GM12878 (cell line): ENCODE data around the gene ATG12. TPM values are rescaled to one million over a fixed set of nuclear protein-coding genes. Genes with fewer than 3 reads are reported as not detected.

Source experiments
- ATAC-seq: fragments of 200-7000 bp; cut with Tn5 transposase; 3 replicates; pipeline ENCODE4 v1.9.1; 2020; ENCODE audit warnings: mild to moderate bottlenecking, moderate library complexity
- BruUV-seq: library from RNA; stranded (reverse); fragments of 400-500 nt; replicated peaks from 2 replicates; lab custom pipeline; 2021; lab: Mats Ljungman, UMichigan
- CTCF ChIA-PET: fragments of 300-600 bp; sonication (Branson Sonifier 250); formaldehyde crosslinking; extraction: SDS; loops from one replicate; lab custom pipeline; 2021; ENCODE audit warnings: inconsistent platforms; lab: Yijun Ruan, JAX
- POLR2A ChIA-PET: fragments of 350-600 bp; formaldehyde crosslinking; extraction: SDS; loops from one replicate; lab custom pipeline; 2021; ENCODE audit warnings: inconsistent platforms; lab: Charles Lee
- RAD21 ChIA-PET: fragments of 300-600 bp; sonication (Branson Sonifier 250); formaldehyde crosslinking; loops from one replicate; lab custom pipeline; 2023; ENCODE audit warnings: antibody characterized with exemption; ENCODE audit not compliant: unreplicated experiment; lab: Charles Lee
- SMC1A ChIA-PET: fragments of 300-600 bp; sonication (Branson Sonifier 250); formaldehyde crosslinking; loops from one replicate; lab custom pipeline; 2023; ENCODE audit not compliant: unreplicated experiment, uncharacterized antibody; lab: Charles Lee
- DNase-seq: peaks from one replicate; pipeline ENCODE4 v3.0.0-alpha.2; 2011; ENCODE audit warnings: low read depth, low spot score
- FAIRE-seq: peaks from 3 replicates; lab custom pipeline; 2011; peaks lifted over from hg19 to GRCh38; lab: Jason Lieb, UNC
- H2AFZ ChIP-seq: 2 replicates; pipeline ENCODE4 v1.6.0; 2011; ENCODE audit warnings: low read depth, low read length, control low read depth; ENCODE audit not compliant: control insufficient read depth
- H3K27ac ChIP-seq: 2 replicates; pipeline ENCODE4 v1.5.1; 2011; ENCODE audit warnings: control low read depth; ENCODE audit not compliant: control insufficient read depth, insufficient read depth
- H3K27me3 ChIP-seq, 2 experiments: replicated peaks in 1 of 2; 2 replicates each; pipeline versions ENCODE4 v1.6.0 to v1.6.1; 2011; ENCODE audit warnings: low read length in 1 of 2; ENCODE audit not compliant: control insufficient read depth in 2 of 2, insufficient read depth in 2 of 2
- H3K36me3 ChIP-seq, 2 experiments: 2 replicates each; pipeline ENCODE4 v1.5.1; 2011; ENCODE audit warnings: low read length in 1 of 2; ENCODE audit not compliant: control insufficient read depth in 2 of 2, insufficient read depth in 2 of 2
- H3K4me1 ChIP-seq: 2 replicates; pipeline ENCODE4 v1.6.1; 2011; ENCODE audit warnings: mild to moderate bottlenecking, low read length, moderate library complexity, mixed read lengths; ENCODE audit not compliant: control insufficient read depth, insufficient read depth
- H3K4me2 ChIP-seq: 2 replicates; pipeline ENCODE4 v1.6.0; 2011; ENCODE audit warnings: control low read depth; ENCODE audit not compliant: control insufficient read depth, insufficient read depth
- H3K4me3 ChIP-seq: fragments of 200-600 bp; sonication (generic); 2 replicates; pipeline ENCODE4 v1.5.1; 2016
- H3K79me2 ChIP-seq: 2 replicates; pipeline ENCODE4 v1.6.0; 2011; ENCODE audit warnings: low read length; ENCODE audit not compliant: control insufficient read depth, insufficient read depth
- H3K9ac ChIP-seq: 2 replicates; pipeline ENCODE4 v1.8.0; 2011; ENCODE audit warnings: low read length, control low read depth, mixed read lengths; ENCODE audit not compliant: control insufficient read depth, insufficient read depth
- H3K9me3 ChIP-seq: replicated peaks from 3 replicates; pipeline ENCODE4 v1.5.1; 2011; ENCODE audit warnings: mild to moderate bottlenecking, low read length; ENCODE audit not compliant: control insufficient read depth, insufficient read depth
- H4K20me1 ChIP-seq: 2 replicates; pipeline ENCODE4 v1.6.0; 2011; ENCODE audit not compliant: control insufficient read depth, insufficient read depth
- ASH2L ChIP-seq: fragments of 300-600, 200-600 bp; sonication (generic); IDR thresholded peaks from 2 replicates; pipeline ENCODE4 v1.6.1; 2017; ENCODE audit warnings: low read depth, mild to moderate bottlenecking, borderline replicate concordance
- CHD2 ChIP-seq: IDR thresholded peaks from 2 replicates; pipeline ENCODE4 v1.6.1; 2011; ENCODE audit warnings: low read depth, low read length, improper control_type of control experiment, borderline replicate concordance
- FOS ChIP-seq: IDR thresholded peaks from 3 replicates; pipeline ENCODE4 v1.6.1; 2011; ENCODE audit warnings: borderline replicate concordance; ENCODE audit not compliant: insufficient read length; ENCODE audit errors: extremely low read depth
- RBBP5 ChIP-seq: fragments of 200-600 bp; sonication (generic); conservative IDR thresholded peaks from 2 replicates; pipeline ENCODE4 v1.6.1; 2016
- TARDBP ChIP-seq: IDR thresholded peaks from 2 replicates; pipeline ENCODE4 v1.6.1; 2016; ENCODE audit warnings: borderline replicate concordance
- WGBS: methylation state at CpG from one replicate; pipeline ENCODE4 v1.1.6; 2016; ENCODE audit warnings: low lambda C conversion rate; ENCODE audit not compliant: insufficient replicate concordance, insufficient coverage; ENCODE audit errors: missing lambda C conversion rate; 5-methylcytosine and 5-hydroxymethylcytosine counted together
- in situ Hi-C: fragments of 300-500 bp; cut with MboI; formaldehyde crosslinking; loops from 9 replicates; pipeline ENCODE4 v1.14.3; 2018; ENCODE audit warnings: mixed read lengths
- intact Hi-C: fragments of 100-400 bp; cut with micrococcal nuclease; formaldehyde crosslinking; loops from one replicate; pipeline ENCODE4 v1.14.2; 2022; ENCODE audit not compliant: unreplicated experiment
- polyA plus RNA-seq, 11 experiments: library from polyadenylated mRNA; depleted of rRNA in 4 of 11; unstranded in 6 of 11; stranded (reverse) in 5 of 11; fragments of >200 nt; fragmentation: Nextera tagmentation in 4 of 11; fragmentation: Illumina TruSeq in 1 of 11; extraction: Ambion mirVana in 4 of 11; extraction: Trizol in 1 of 11; gene quantifications; 1 replicate in 1 of 11; 2 replicates in 10 of 11; pipeline versions ENCODE4 v1.2.1 to v1.2.3, GENCODE V29; 2011 to 2016; ENCODE audit warnings: inconsistent platforms in 2 of 11, missing spikeins in 2 of 11, low read depth in 1 of 11
- total RNA-seq, 4 experiments: library from RNA; depleted of rRNA in 3 of 4; stranded (reverse); fragments of >200 nt in 3 of 4; fragmentation: Illumina TruSeq in 1 of 4; extraction: Trizol in 1 of 4; gene quantifications; 2 replicates each; pipeline versions ENCODE4 v1.2.1 to v1.2.3, GENCODE V29; 2013 to 2021

Gene ATG12
- total and polyA plus RNA-seq, 10 of the 15 experiments (the other 5 are each of a cell fraction or from before 2014, with no cell fraction given): 23.2 to 92.0 (median 58.6) TPM

- RAD21 ChIA-PET: interaction anchor here (1.7 to 2.0 kb wide), 3 partner anchors 219 to 270 kb away, joined by 5 to 7 read pairs (median 5); partner anchors contain the start of gene TMED7
- TF ChIP-seq FOS: no peak
- TF ChIP-seq RBBP5: no peak
- TF ChIP-seq CHD2: no peak
- TF ChIP-seq TARDBP: no peak
- TF ChIP-seq ASH2L: no peak
- SMC1A ChIA-PET: interaction anchor here (0.5 to 2.2 kb wide), 9 partner anchors 9 to 232 kb away, joined by 3 to 8 read pairs (median 4); no protein-coding TSS in a partner anchor
- ATAC-seq (no peak), DNase-seq (no peak), FAIRE-seq (no peak)
- intact Hi-C loops (loop anchor here (10.0 kb wide), 1 partner anchor 1410 kb away; no protein-coding TSS in a partner anchor), in situ Hi-C loops (loop anchor here (25.0 kb wide), 1 partner anchor 218 kb away; no protein-coding TSS in a partner anchor)
- 98% methylated on average over 7 of the region's 7 CpGs for WGBS
- no peaks in the 10 kb centered on the region; a peak in 1 of 4 replicates for H3K36me3 ChIP-seq
- no peak overlapping the region for H3K9ac ChIP-seq
- H3K4me3 ChIP-seq: peak overlapping the region; percentile 83
- 0 out of 2 replicates have a peak overlapping the region, but pooled peaks have one; percentile 2 for H3K27ac ChIP-seq
- H3K4me1 ChIP-seq: peaks cover 18% of the 10 kb centered on the region; the same call in 1 of the 2 replicates
- no peaks in the 10 kb centered on the region for H3K27me3 ChIP-seq
- H4K20me1 ChIP-seq: peaks cover 5% of the 10 kb centered on the region; the same call in 1 of the 2 replicates
- POLR2A ChIA-PET: interaction anchor here (1.1 to 1.2 kb wide), 2 partner anchors 12 to 232 kb away, joined by 3 to 4 read pairs; no protein-coding TSS in a partner anchor
- BruUV-seq: no TSS peak
- H3K4me2 ChIP-seq: peak overlapping the region; percentile 86
- no peak overlapping the region for H2AFZ ChIP-seq
- no peaks in the 10 kb centered on the region; the same call in 2 of the 3 replicates for H3K9me3 ChIP-seq
- CTCF ChIA-PET: interaction anchor here (1.0 kb wide), 1 partner anchor 26 kb away, joined by 4 read pairs; no protein-coding TSS in a partner anchor
- peaks cover 93% of the 10 kb centered on the region for H3K79me2 ChIP-seq
Measured at GRCh38 chr5:115844321-115844817, 3.0 kb upstream of the ATG12 start.
